ENCODE results near the gene ITPR3.

Gene ITPR3
- 0.83 to 6.6 (median 2.7) reads per million in 17 experiments for total RNA-seq

DNA sequence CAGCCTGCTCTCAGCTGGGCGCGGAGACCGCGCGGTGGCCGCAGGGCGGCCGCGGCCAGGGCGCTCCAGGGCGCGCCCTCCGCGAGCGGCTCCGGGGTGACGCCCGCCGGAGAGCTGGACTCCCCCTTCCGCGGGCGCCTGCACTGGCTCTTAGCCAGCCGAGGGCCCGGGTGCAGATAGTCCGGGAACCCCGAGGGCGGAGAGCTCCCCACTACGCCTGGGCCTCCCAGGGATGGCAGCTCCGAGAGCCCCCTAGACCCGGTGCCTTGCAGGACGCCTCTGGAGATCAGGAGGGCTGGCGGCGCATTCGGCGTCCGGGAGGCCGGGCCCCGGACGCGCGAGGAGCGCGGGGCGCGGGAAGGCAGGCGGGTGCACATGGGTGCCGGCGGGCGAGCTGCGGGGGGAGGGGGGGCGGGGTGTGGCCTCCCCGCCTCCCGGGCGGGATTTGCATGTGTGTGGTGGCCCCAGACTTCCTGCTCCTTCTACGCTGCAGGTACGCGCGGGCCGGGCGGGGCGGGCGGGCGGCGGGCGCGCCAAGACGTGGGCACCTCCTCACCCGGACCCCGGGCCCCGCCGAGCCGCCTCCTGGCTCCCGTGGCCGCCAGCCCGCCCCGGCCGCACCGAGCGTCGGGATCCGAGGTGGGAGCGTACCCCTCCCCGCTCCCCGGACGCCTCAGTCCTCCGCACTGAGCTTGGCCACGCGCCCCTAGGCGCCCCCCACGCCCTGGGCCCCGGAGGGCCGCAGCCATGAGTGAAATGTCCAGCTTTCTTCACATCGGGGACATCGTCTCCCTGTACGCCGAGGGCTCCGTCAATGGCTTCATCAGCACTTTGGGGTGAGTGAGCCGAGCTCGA, at the start of gene ITPR3:
Gene ITPR3 (plus strand): TSS at position 467 of the 855 bp plus-strand sequence. CDS start 281 bp downstream, at position 748.
- DNase-seq: peak; percentile 19 to 70 (median 37)

DNA sequence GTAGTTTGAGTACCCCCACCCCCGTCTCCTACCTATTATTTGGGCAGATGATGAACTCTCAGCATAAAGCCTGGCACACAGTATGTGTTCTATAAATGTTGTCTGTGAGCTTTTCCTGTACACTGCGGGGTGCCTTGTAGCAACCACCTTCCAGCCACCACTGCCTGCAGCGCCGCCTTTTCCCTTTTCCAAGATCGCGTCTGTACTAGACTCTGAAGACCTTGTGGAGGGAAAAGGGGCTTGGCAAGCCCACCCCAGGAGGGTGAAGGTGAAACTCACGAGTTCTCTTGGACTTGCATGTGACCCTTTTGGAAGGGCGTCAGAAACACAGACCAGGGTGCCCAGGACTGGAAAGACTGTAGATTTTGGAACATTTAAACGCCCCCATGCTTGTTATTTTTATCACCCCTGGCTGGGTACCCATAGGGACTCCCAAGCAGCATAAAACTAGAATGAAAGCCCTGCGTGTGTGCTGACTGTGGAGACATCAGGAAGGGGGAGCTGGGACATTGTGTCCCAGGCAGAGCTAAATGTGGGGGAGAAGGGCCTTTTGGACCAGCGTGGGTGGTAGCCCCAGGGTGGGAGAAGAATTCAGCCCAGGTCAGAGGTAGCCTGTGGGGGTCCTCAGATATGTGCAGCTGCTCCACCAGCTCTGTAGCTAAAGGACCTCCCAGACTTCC, 49.3 kb upstream of the ITPR3 start:
- DNase-seq: no peak

DNA sequence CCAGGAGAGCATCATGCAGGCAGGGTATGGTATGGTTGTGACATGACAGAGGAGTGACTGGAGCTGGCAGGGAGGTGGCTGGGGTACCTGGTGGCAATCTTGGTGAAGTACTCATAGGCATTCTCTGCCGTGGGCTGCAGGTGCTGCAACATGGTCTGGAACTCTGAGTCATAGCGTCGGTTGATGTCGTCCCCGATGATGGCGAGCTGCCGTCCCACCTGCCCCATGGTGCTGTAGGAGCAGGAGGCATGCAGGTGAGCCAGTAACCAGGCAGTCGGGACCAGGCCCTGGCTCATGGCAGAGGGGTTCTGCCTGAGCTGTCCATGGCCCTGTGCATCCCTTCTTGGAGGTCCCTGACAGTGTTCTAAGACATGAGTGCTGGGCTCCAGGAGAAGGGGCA, 45.9 kb upstream of the ITPR3 start:
- no peak for DNase-seq

DNA sequence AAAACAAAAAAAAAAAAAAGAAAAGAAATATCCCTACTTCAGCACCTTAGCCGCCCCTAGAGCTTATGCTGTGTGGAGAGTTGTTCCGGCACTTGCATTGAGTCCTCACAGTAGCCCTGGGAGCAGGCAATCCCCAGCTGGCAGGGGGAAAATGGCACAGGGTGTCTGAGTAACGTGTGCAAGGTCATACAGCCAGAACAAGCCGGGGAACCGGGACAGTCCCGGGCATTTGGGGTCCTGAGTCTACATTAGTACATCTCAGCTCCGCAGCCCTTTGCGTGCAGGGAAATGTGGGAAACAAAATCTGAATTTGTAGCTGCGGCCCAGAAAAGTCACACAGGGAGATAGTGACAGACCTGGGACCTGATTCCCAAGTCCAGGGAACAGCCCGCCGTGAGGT, 44.5 kb upstream of the ITPR3 start:
- DNase-seq: no peak

DNA sequence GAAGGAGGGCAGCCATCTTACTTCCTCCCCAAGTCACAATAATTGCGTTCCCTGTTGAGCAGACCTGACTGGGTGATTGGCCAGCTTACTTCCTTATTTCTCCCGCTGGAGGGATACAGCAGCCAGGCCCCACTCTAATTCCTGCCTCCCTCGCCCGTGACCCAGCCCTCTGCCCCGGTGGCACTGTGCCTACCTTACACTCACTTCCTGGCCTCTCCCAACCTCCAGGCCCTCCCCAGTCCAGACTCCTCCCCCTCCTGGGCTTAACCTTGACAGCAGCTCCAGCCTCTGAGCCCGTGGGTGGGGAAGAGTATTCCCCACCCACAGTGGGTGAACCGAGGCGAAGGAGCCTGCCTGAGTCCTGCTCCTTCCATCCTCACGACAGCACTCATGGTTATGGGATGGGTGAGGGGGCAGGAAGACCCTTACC, 44.0 kb upstream of the ITPR3 start:
- peak; percentile 80 to 91 (median 88) for DNase-seq

DNA sequence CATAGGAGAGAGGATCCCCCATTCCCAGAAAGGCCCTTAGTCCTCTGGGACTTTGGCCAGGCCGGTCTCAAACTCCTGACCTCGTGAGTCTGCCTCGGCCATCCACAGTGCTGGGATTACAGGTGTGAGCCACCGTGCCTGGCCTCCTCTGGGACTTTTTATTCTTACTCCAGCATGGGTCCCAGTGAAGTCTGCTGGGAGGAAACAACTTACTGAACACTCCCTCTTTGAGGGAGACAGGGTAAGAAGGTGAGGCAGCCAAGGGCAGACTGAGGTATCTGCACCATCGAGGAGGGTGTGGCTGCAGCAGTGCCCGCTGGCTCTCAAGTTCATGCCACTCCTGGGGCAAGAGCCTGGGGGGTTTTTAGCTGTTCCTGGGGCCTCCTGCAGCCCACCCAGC, 43.4 kb upstream of the ITPR3 start:
- DNase-seq: no peak

DNA sequence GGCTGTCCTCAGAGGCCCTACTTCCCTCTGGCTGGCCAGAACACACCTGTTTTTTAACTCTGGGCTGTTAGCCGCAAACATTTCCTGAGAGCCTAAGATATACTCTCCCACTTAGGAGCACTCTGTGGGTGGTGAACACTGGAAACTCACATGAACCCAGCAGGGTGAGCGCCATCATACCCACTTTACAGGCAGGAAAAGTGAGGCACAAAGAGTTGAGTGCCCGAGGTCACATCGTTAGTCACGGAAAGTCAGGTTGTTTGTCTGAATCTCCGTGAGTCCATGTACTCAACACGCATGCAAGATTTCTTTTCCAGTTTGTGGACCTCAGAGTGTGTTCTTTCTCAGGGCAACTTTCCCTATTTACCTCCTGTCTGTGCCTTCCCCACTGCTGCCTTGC, 43.0 kb upstream of the ITPR3 start:
- DNase-seq: no peak

DNA sequence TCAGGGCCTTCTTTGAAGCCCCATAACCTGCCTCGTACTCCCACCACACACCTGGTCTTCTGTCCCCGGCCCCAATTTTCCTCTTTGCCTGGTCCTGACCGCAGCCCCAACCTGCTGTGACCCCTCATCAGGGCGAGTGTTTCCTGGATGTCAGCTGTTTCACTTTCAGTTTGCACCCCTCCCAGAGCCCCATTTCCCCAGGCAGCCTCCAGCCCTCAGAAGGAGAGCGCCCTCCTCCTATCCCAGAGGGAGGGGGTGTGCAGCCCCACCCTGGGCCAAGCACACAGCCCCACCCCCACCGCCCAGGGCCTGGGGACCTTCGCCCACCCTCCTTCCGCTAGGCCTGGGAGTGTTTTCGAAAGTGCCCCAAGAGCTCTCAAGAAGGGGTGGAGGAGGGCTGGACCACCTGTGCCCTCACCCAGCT, 42.5 kb upstream of the ITPR3 start:
- DNase-seq: peak in 2 of 4 experiments; percentile 39 to 48

DNA sequence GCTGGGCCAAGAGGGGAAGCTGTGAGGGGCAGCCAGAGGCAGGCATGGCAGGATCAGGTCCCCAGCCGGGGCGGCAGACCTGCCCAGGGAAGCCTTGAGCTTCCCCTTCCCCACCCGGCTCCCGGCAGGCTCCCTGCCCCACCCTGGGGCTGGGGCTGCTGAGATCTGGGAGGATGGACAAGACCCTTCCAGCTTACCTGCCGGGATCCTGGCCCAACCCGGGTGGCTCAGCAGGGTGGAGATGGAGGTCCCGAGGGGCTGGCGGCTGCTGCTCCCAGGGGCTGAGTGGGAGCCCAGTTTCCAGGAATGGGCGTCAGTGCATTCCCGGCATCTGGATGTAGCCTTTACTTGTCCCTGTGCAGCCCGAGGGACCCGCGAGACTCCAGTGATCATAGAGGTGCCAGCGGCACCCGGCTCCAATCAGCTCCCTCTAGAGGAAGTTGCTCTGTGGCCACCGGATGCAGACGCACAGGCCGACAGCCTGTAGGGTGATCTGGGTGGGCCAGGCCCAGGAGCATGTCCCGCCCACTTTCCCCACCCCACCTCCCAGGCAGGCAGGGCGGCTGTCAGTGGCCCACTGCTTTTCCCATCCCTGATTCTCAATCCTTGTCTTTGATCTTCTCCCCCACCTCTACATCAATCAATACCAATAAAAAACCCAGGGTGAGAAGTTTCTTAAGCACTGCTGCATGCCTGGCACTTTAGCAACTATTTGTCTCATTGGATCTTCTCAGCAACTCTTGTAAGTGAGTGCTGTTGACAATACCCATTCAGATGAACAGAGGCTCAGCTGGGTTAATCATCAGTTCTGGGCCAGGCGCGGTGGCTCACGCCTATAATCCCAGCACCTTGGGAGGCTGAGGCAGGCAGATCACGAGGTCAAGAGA, 41.1 kb upstream of the ITPR3 start, which contains the start of gene BAK1:
Gene BAK1 (minus strand): TSS at position 449 of the 887 bp plus-strand sequence. CDS start 2,672 bp downstream, outside the sequence.
- peak; percentile 86 to 94 (median 92) for DNase-seq

DNA sequence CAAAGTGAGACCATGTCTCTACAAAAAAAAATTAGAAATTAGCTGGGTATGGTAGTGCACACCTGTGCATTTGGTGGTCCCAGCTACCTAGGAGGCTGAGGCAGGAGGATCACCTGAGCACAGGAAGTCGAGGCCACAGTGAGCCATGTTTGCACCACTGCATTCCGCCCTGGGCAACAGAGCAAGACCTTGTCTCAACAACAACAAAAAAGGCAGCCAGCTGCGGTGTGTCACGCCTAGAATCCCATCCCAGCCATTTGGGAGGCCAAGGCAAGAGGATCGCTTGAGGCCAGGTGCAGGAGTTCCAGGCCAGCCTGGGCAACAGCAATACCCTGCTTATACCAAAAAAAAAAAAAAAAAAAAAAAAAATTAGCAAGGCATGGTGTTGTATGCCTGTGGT, 39.9 kb upstream of the ITPR3 start:
- DNase-seq: no peak

DNA sequence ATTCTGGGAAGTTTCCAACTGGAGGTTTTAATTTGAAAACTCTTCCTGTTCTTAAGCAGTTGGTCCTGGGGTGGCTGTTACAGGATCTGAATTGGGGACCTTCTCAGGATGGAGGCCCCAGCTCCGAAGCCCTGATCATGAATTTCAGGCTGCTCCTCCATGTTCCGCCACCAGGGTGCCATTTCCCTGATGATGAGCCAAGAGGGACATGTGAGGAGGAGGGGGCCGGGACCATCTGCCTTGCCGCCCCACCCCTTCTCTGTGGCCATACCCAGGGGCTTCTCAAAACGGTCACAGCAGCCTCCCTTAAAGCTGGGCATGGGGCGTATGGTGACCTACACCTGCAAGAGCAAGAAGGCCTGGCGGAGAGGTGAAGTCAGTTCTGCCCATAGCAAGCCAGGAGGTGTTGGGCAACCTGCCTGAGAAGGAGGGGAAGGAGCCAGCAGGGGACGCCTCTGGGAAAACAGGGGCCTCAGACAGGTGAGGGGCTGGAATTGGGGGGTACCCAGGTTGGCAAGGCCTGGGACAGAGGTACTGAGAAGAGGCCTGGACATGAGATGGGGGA, 37.4 kb upstream of the ITPR3 start:
- DNase-seq: peak in 1 of 4 experiments; percentile 34

DNA sequence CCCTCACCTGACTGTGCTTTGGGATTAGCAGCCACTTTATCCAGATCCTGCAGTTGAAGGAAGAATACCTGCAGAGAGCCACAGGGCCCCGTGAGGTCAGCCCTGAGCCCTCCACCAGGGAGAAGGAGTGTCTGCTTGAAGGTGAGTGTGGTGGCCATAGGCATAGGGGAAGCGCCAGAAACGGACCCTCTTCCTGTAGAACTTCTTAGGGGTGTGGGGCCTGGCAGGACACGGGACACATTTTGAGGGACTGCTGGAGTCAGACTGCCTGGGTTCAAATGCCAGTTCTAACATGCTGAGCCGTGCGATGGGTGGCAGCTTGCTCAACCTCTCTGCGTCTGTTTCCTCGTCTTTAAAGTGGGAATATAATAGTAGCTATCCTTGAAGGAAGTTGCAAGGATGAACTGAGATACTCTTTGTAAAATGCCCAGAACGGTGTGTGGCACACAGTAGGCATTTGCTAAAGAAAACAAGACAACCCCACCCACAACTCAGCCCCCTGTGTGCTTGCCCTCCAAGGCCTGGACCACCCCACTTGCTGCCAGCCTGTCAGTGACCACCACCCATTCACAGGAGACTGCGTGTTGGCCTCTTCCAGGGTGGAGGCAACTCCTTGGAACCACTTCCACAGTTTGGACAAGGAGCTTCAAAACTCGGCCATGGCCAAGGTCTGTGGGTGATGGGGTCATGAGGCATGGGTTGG, 36.3 kb upstream of the ITPR3 start:
- no peak for DNase-seq

DNA sequence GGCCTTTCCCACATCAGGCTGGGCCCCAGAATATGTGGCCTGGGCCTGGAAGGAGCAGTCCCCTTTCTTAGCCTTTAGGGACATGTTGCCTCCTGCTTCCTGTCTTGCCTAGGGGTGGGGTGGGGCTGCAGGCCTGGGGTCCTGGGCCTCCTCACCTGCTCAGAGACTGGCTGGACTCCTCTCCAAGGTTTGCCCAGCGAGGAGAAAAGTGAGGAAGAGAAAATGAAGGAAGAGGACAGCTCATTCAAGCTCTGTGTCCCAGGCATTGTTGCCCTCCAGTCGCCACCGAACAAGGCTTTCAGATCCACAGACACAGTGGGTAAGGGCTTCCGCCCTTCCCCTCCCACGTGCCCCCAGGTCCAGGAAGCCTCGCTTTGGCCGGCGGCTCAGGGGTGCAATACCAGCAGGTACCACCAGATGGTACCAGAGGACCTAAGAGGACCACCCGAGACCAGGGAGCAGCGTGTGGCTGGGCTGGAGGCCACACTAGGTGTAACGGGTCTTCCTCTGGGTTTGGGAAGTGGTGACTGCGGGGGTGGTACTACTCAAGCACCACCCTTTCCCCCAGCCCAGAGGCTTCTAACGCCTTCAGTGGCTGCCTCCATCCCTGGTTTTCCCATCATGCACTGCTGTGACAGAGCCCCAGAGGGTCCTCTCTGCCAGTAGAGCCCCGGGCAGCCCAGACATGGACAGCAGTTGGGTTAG, 35.6 kb upstream of the ITPR3 start:
- DNase-seq: peak; percentile 73 to 87 (median 80)

DNA sequence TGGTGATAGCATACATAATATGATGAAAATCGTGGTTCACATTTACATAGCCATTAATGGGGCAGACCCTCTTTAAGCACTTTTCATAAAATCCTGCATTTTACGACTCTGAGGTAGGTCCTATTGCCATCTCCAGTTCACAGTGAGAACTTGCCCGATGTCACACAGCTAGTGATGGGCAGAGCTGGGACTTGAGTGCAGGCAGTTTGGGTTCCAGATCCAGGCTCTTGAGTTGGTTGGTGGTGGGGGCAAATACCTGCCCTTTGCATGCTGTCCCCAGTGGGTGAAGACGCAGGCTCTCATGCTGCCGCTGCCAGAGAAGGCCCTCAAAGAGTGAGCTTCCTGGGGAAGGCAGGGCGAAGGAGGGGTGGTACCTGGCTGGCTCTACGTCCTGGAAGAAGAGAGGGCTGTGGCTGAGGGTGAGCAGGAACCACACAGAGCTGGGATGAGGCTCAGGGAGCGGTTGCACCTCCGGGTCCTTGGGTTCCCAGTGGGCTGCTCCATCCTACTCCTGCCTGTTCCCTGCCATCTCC, 34.9 kb upstream of the ITPR3 start:
- DNase-seq: no peak

DNA sequence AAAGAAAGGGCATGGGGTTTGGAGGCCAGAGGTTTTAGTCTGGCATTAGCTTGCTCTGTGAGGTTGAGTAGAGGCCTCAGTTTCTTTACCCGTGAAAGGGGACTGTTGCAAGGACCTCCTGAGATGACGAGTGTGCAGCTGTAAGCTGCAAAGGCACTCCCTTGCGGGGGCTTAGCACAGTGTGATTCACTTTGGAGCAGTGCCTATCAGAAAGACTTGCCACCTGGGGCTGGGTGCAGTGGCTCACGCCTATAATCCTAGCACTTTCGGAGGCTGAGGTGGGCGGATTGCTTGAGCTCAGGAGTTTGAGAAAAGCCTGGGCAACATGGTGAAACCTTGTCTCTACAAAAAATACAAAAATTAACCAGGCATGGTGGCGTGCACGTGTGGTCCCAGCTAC, 33.6 kb upstream of the ITPR3 start:
- no peak for DNase-seq

DNA sequence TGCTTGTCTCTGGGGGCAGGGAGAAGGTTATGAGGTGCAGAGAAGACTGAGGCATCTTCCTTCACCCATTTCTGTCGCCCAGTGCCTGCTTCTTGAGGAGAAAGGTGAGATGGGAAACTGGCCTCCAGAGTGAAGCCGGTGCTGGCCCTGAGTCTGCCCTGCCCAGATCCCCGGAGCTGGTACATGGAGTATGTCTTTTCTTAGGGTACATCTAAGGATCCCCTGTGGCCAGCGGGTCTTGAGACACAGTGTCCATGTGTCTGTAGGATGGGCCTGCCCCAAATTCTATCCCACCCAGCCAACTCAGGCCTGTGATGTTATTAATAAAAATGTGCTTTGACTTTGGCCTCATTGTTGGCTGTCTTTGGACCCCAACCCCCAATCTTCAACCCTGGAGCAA, 32.2 kb upstream of the ITPR3 start:
- no peak for DNase-seq

DNA sequence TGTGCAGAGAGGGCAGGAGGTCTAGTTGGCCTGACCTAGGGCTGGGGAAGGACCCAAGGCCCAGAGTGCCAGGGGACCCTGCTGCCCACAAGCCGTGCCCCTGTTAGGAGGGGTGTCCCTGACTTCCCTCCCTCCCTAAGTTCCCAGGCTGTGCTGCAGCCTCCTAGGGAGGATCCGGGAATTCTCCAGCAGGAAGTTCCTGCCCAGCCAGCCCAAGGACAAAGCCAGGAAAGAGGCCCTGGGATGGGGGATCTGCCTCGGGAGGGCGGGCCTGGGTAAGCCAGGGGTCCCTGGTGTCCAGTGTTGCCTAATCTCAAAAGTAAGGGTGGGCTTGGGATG, 31.8 kb upstream of the ITPR3 start:
- DNase-seq: no peak

DNA sequence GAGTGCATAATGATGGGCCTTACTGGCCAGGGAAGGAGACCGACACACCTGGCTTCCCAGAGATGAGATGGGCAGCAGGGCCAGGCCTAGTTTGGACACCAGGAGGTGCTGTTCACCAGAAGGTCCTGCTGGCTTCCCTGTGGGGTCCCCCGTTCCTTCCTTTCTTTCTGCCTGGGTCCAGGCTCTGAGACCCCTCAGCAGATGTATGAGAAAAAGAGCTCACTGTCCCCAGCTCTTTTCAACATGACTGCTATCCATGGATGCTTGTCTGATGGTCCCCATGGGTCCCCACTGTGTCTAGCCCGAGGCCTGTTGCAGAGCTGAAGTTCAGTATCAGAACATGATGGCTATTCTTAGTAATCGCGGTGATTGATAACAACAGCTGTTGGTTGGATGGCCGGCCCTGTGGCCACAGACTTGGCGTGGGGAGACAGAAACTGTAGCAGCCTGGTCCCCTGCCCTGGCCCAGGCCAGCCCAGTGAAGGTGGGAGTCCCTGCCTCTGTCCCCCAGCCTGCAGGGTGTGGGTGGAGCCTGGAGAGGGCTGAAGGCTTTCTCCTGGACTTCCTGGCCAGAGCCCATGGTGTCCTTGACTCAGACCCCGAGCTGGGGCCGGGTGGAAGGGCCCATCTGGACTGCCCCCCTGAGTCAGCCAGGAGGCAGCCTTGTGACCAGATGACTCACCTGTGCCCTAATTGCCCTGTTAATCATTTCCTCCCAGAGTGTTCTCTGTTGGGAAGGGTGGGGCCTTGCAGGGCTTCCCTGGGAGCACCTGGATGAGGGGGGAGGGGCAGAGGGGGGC, 31.2 kb upstream of the ITPR3 start:
- DNase-seq: peak; percentile 26 to 71 (median 44)

DNA sequence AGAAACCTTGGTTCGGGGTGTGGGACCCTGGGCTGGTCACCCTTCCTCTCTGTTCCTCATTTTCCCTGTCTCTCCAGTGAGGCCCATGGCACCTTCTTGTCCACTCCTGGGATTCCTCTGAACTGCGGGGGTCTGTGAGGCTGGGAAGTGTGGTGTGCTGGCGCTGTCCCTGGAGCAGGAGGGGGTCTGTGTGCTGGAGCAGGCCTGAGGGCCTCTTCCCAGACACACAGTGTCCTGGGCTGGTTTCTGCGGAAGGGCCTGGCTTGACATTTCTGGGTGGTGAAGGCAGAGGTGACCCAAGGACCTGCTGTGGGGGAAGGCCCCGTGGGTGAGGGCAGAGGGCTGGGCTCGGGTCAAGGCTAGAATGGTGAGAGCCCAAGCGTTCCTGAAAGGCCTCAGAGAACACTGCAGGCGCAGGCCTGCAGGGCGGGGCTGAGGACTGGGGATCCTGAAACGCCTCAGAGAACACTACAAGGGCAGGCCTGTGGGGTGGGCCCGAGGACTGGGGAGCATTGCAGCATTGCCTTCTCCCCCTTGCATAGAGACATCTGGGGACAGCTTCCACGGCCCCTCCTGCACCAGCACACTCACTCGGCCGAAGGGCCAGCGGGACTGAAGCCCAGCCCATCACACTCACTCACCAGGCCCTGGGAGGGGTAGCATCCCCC, 30.5 kb upstream of the ITPR3 start:
- no peak for DNase-seq
